Sigmoid colon (tissue), 7 donors: Measurements from ENCODE around the gene CDC42SE2. TPM values are rescaled to one million over a fixed set of nuclear protein-coding genes. Genes with fewer than 3 reads are reported as not detected.
"Not testable (repeated sequence)": the region's sequence is repeated elsewhere in the genome, so short reads cannot be mapped to it uniquely, and the experiment has no call there.

Experiments used
- DNase-seq: peaks from one replicate; pipeline ENCODE4 v3.0.0-alpha.2; 2019
- H3K27ac ChIP-seq, 4 donors: fragments of 200-600 bp; sonication (generic); one replicate each; pipeline ENCODE4 v1.5.1; 2016 to 2019; ENCODE audit warnings: mild to moderate bottlenecking in 1 of 4
- H3K27me3 ChIP-seq, 3 donors: fragments of 200-600 bp; sonication (generic); one replicate each; pipeline ENCODE4 v1.5.1; 2019; ENCODE audit warnings: mild to moderate bottlenecking in 1 of 3
- H3K36me3 ChIP-seq, 4 donors: fragments of 200-600 bp; sonication (generic); one replicate each; pipeline ENCODE4 v1.5.1; 2016 to 2019
- H3K4me1 ChIP-seq, 4 donors: fragments of 200-600 bp; sonication (generic); one replicate each; pipeline ENCODE4 v1.5.1; 2017 to 2019
- H3K4me3 ChIP-seq, 4 donors: fragments of 200-600 bp; sonication (generic); one replicate each; pipeline ENCODE4 v1.5.1; 2017 to 2019; ENCODE audit warnings: mild to moderate bottlenecking in 2 of 4, moderate library complexity in 1 of 4
- H3K9me3 ChIP-seq, 4 donors: fragments of 200-600 bp in 3 of 4; sonication (generic) in 3 of 4; one replicate each; pipeline versions ENCODE4 v1.5.1 to v1.6.1; 2013 to 2019
- CTCF ChIP-seq, 4 experiments: fragments of 450-650 bp in 3 of 4; fragments of 200-600 bp in 1 of 4; IDR thresholded peaks; one replicate each; pipeline ENCODE4 v1.5.1; 2016 to 2019; ENCODE audit warnings: antibody characterized with exemption in 4 of 4, mild to moderate bottlenecking in 3 of 4, moderate library complexity in 2 of 4
- EP300 ChIP-seq, 4 donors: sonication (generic); formaldehyde crosslinking; IDR thresholded peaks; one replicate each; pipeline ENCODE4 v1.6.1; 2017; ENCODE audit warnings: antibody characterized with exemption in 4 of 4
- POLR2A ChIP-seq, 2 donors: fragments of 450-650 bp; IDR thresholded peaks; one replicate each; pipeline ENCODE4 v1.6.1; 2016; ENCODE audit warnings: antibody characterized with exemption in 2 of 2, mild to moderate bottlenecking in 2 of 2, moderate library complexity in 2 of 2
- POLR2AphosphoS5 ChIP-seq, 4 donors: sonication (generic); formaldehyde crosslinking; IDR thresholded peaks; one replicate each; pipeline ENCODE4 v1.6.1; 2017; ENCODE audit warnings: antibody characterized with exemption in 4 of 4
- WGBS, 2 donors: extraction: QIAGEN DNeasy Blood & Tissue Kit; methylation state at CpG; one replicate each; pipeline ENCODE4 v1.1.7; 2013; 5-methylcytosine and 5-hydroxymethylcytosine counted together
- intact Hi-C: fragments of 100-400 bp; cut with DNase I; formaldehyde crosslinking; loops from one replicate; pipeline ENCODE4 v1.15.1; 2023
- polyA plus RNA-seq, 3 donors: library from polyadenylated mRNA; stranded (reverse); fragments of 200-250 nt; gene quantifications; one replicate each; pipeline ENCODE4 v1.2.3, GENCODE V29; 2013
- total RNA-seq, 4 donors: library from RNA; depleted of rRNA; stranded (reverse); fragments of >200 nt; gene quantifications; one replicate each; pipeline ENCODE4 v1.1.0, GENCODE V29; 2016
- donor health status: healthy with polysubstance abuse.
- donor health status: Bipolar disorder and iron deficiency.
- donor health status: healthy.

Gene CDC42SE2
- total and polyA plus RNA-seq, 7 donors = 24.1 to 109 (median 33.2) TPM

- no peak for DNase-seq
- H3K4me3 ChIP-seq = no peak overlapping the region
- intact Hi-C loops = loop anchor here (10.0 kb wide), 2 partner anchors 148 to 368 kb away; partner anchors contain the start of gene RAPGEF6
- no peaks in the 10 kb centered on the region for H3K27me3 ChIP-seq
- H3K9me3 ChIP-seq = no peaks in the 10 kb centered on the region
- H3K36me3 ChIP-seq = no peaks in the 10 kb centered on the region
- TF ChIP-seq EP300 (IDR thresholded peaks at IDR 0.05) = no peak
- TF ChIP-seq POLR2AphosphoS5 (IDR thresholded peaks at IDR 0.05) = no peak
- TF ChIP-seq CTCF (IDR thresholded peaks at IDR 0.05) = no peak
- no peak for TF ChIP-seq POLR2A (IDR thresholded peaks at IDR 0.05)
- peaks cover 0 to 29% (median 15%) of the 10 kb centered on the region in 4 donors for H3K4me1 ChIP-seq
- WGBS, 2 donors = 56 to 67% methylated on average over 16 of the region's 16 CpGs
- H3K27ac ChIP-seq = no peak overlapping the region
Measured at GRCh38 chr5:131266370-131267060, 2.7 kb downstream of the CDC42SE2 start.

GRCh38 chr5:131268758-131269370, 5.0 kb downstream of the CDC42SE2 start:
- Histone ChIP-seq H3K4me3 (no peak overlapping the region), H3K36me3 (no peaks in the 10 kb centered on the region), H3K9me3 (no peaks in the 10 kb centered on the region), H3K4me1 (peaks cover 0 to 22% (median 13%) of the 10 kb centered on the region in 4 donors), H3K27ac (no peak overlapping the region), H3K27me3 (no peaks in the 10 kb centered on the region)
- intact Hi-C loops = loop anchor here (10.0 kb wide), 2 partner anchors 146 to 366 kb away; partner anchors contain the start of gene RAPGEF6
- TF ChIP-seq POLR2AphosphoS5 (IDR thresholded peaks at IDR 0.05) = no peak
- TF ChIP-seq EP300 (IDR thresholded peaks at IDR 0.05) = no peak
- TF ChIP-seq POLR2A (IDR thresholded peaks at IDR 0.05) = no peak
- TF ChIP-seq CTCF (IDR thresholded peaks at IDR 0.05) = no peak
- 90 to 92% methylated on average over 12 of the region's 12 CpGs for WGBS, 2 donors
- no peak for DNase-seq

- Histone ChIP-seq H3K27me3 (no peaks in the 10 kb centered on the region), H3K4me3 (no peak overlapping the region), H3K9me3 (no peaks in the 10 kb centered on the region), H3K36me3 (no peaks in the 10 kb centered on the region), H3K4me1 (peaks cover 0 to 11% (median 2%) of the 10 kb centered on the region in 4 donors), H3K27ac (no peak overlapping the region)
- intact Hi-C loops = no loop called here
- no peak for DNase-seq
- WGBS, 2 donors = 24 to 52% methylated on average over 2 of the region's 2 CpGs
- TF ChIP-seq POLR2AphosphoS5 (IDR thresholded peaks at IDR 0.05) (no peak), EP300 (IDR thresholded peaks at IDR 0.05) (no peak), POLR2A (IDR thresholded peaks at IDR 0.05) (no peak), CTCF (IDR thresholded peaks at IDR 0.05) (no peak)
Measured at GRCh38 chr5:131270809-131271208, 7.0 kb downstream of the CDC42SE2 start.

GRCh38 chr5:131271888-131272287, 8.0 kb downstream of the CDC42SE2 start:
- H3K36me3 ChIP-seq, H3K27me3 ChIP-seq, H3K27ac ChIP-seq, intact Hi-C loops, H3K4me1 ChIP-seq, H3K9me3 ChIP-seq, H3K4me3 ChIP-seq, DNase-seq: not testable (repeated sequence)
- WGBS, 2 donors = 75 to 80% methylated on average over 8 of the region's 8 CpGs

- Histone ChIP-seq H3K36me3 (no peaks in the 10 kb centered on the region), H3K27me3 (no peaks in the 10 kb centered on the region), H3K4me3 (no peak overlapping the region), H3K27ac (no peak overlapping the region), H3K9me3 (no peaks in the 10 kb centered on the region), H3K4me1 (peaks cover 0 to 9% (median 0%) of the 10 kb centered on the region in 4 donors)
- no peak for DNase-seq
- 48 to 71% methylated on average over 5 of the region's 5 CpGs for WGBS, 2 donors
- intact Hi-C loops = no loop called here
- no peak for TF ChIP-seq CTCF (IDR thresholded peaks at IDR 0.05)
- no peak for TF ChIP-seq POLR2A (IDR thresholded peaks at IDR 0.05)
- TF ChIP-seq EP300 (IDR thresholded peaks at IDR 0.05) = no peak
- TF ChIP-seq POLR2AphosphoS5 (IDR thresholded peaks at IDR 0.05) = no peak
Measured at GRCh38 chr5:131272307-131272706, 8.5 kb downstream of the CDC42SE2 start.
